Purkinje cell (primary cell): ENCODE measurements around the gene TCEAL2. TPM values are rescaled to one million over a fixed set of nuclear protein-coding genes. Genes with fewer than 3 reads are reported as not detected.

Source experiments
- polyA plus RNA-seq: library from polyadenylated mRNA; unstranded; fragments of >200 nt; fragmentation: Nextera tagmentation; gene quantifications from 2 replicates; pipeline ENCODE4 v1.2.1, GENCODE V29; 2014

Gene TCEAL2
- polyA plus RNA-seq, result 76.8 and 119 TPM in 2 replicates

DNA sequence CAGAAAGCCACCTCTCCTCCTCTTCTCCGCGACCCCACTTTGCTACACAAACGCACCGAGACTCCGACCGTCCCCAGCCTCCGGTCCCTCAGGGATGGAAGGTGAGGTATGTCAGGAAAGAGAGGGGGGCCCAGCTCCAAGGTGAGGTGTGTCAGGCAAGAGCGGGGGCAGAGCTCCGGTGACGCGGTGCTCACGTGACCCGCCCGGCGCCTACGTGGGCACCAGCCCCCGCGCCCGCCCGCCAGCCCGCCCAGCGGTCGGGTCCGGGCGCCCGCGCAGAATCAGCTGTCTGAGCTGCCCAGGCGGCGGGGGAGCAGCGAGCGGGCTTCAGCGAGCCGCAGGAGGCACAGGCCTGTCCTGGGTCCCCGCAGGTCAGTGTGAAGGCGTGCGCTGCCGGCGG is at the start of gene TCEAL2:
Gene TCEAL2, plus strand, starts transcription at position 244 of the 400 bp plus-strand sequence. CDS start 1,152 bp downstream, outside the sequence.

DNA sequence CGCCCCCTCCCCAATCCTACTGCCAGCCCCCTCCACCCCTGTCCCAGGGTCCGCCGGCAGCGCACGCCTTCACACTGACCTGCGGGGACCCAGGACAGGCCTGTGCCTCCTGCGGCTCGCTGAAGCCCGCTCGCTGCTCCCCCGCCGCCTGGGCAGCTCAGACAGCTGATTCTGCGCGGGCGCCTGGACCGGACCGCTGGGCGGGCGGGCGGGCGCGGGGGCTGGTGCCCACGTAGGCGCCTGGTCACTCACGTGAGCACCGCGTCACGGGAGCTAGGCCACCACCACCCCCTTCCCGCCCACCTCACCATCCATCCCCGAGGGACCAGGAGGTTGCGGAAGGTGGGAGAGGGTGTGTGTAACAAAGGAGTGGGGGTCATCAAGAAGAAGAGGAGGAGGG is 16.8 kb downstream of the TCEAL2 start, which contains the start of gene TCEAL6:
Gene TCEAL6, minus strand, starts transcription at position 208 of the 400 bp plus-strand sequence.

DNA sequence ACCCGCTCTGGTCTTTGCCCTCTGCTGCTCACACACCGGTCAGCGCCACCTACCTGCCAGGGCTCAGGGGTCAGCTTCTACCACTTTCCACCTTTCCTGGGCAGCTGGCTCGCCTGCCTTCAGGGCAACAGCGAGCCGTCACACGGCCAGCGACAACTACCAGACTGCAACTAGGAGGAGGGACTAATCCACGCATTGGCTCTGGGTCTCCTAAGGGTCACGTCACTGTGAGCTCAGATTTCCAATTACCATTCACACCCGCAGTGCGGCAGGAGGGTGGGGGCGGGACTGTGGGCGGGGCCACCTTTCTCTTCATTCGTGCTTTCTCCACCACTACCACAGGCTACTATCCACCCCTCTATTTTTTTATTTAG is 30.3 kb downstream of the TCEAL2 start, which contains the start of gene BEX5:
Gene BEX5, minus strand, starts transcription at position 172 of the 374 bp plus-strand sequence. CDS start 1,712 bp downstream, outside the sequence.

Other genes with a start within 250 kb of the TCEAL2 start
- gene ZMAT1, start 193.7 kb upstream of the TCEAL2 start, polyA plus RNA-seq, result 13.2 and 17.6 TPM in 2 replicates
- 8.2 and 28.3 TPM in 2 replicates for gene TCEAL6, start 16.8 kb downstream of the TCEAL2 start, polyA plus RNA-seq
- gene BEX5, start 30.3 kb downstream of the TCEAL2 start, polyA plus RNA-seq, result 131 and 252 TPM in 2 replicates
- not detected in 2 replicates for gene TCP11X1, start 89.6 kb downstream of the TCEAL2 start, polyA plus RNA-seq
- not detected in 2 replicates for gene NXF2, start 121.5 kb downstream of the TCEAL2 start, polyA plus RNA-seq